Stomach (tissue), 9 donors: Measurements from ENCODE around the gene CELF4. TPM values are rescaled to one million over a fixed set of nuclear protein-coding genes. Genes with fewer than 3 reads are reported as not detected.
A peak's percentile ranks its signal among the peaks of the same experiment; 100 is the strongest.

ENCODE experiments used
- DNase-seq, 2 donors: peaks; one replicate each; pipeline versions ENCODE4 v3.0.0 to v3.0.0-alpha.2; 2013 to 2019
- H3K27ac ChIP-seq, 5 donors: fragments of 200-600 bp in 4 of 5; sonication (generic) in 4 of 5; one replicate each; pipeline ENCODE4 v1.5.1; 2013 to 2019; ENCODE audit warnings: mild to moderate bottlenecking in 1 of 5, moderate library complexity in 1 of 5
- H3K27me3 ChIP-seq, 3 donors: fragments of 200-600 bp; sonication (generic); one replicate each; pipeline ENCODE4 v1.5.1; 2017 to 2019; ENCODE audit warnings: mixed run types in 1 of 3
- H3K36me3 ChIP-seq, 4 donors: fragments of 200-600 bp; sonication (generic); 1 replicate in 3 of 4; 2 replicates in 1 of 4; pipeline ENCODE4 v1.5.1; 2016 to 2019
- H3K4me1 ChIP-seq, 4 donors: fragments of 200-600 bp; sonication (generic); one replicate each; pipeline ENCODE4 v1.5.1; 2016 to 2019
- H3K4me3 ChIP-seq, 4 donors: fragments of 200-600 bp; sonication (generic) in 3 of 4; one replicate each; pipeline ENCODE4 v1.5.1; 2016 to 2019; ENCODE audit warnings: mild to moderate bottlenecking in 1 of 4
- H3K9me3 ChIP-seq, 4 donors: fragments of 200-600 bp; sonication (generic); one replicate each; pipeline ENCODE4 v1.5.1; 2016 to 2019
- EP300 ChIP-seq: sonication (generic); formaldehyde crosslinking; IDR thresholded peaks from one replicate; pipeline ENCODE4 v1.6.1; 2017; ENCODE audit warnings: antibody characterized with exemption
- POLR2A ChIP-seq, 4 donors: fragments of 450-650 bp; IDR thresholded peaks; one replicate each; pipeline ENCODE4 v1.6.1; 2016; ENCODE audit warnings: antibody characterized with exemption in 4 of 4, control low read depth in 2 of 4, mild to moderate bottlenecking in 1 of 4, moderate library complexity in 1 of 4
- POLR2AphosphoS5 ChIP-seq, 3 donors: sonication (generic); formaldehyde crosslinking; IDR thresholded peaks; one replicate each; pipeline ENCODE4 v1.6.1; 2016; ENCODE audit warnings: antibody characterized with exemption in 3 of 3
- WGBS, 5 donors: extraction: QIAGEN DNeasy Blood & Tissue Kit in 3 of 5; methylation state at CpG; one replicate each; pipeline versions ENCODE4 v1.1.5 to v1.1.7; 2013 to 2018; 5-methylcytosine and 5-hydroxymethylcytosine counted together
- intact Hi-C: fragments of 100-400 bp; cut with DNase I; formaldehyde crosslinking; loops from one replicate; pipeline ENCODE4 v1.15.1; 2023; ENCODE audit warnings: low total_unique reads
- polyA plus RNA-seq, 3 donors: library from polyadenylated mRNA; stranded (reverse); fragments of 200-250 nt; gene quantifications; one replicate each; pipeline ENCODE4 v1.2.3, GENCODE V29; 2013
- total RNA-seq, 5 donors: library from RNA; depleted of rRNA; stranded (reverse); fragments of >200 nt; gene quantifications; one replicate each; pipeline versions ENCODE4 v1.1.0 to v1.2.3, GENCODE V29; 2014 to 2016
- TF ChIP-seq, protein P1 (sequence below), 7 experiments: fragments of 450-650 bp in 4 of 7; fragments of 200-600 bp in 3 of 7; sonication (generic) in 3 of 7; IDR thresholded peaks; one replicate each; pipeline ENCODE4 v1.5.1; 2016 to 2019; ENCODE audit warnings: antibody characterized with exemption in 7 of 7, control low read depth in 2 of 7, mild to moderate bottlenecking in 1 of 7
- donor health status: healthy with polysubstance abuse.
- donor health status: Bipolar disorder and iron deficiency.
- donor health status: healthy.

Gene CELF4
- total and polyA plus RNA-seq, 8 donors, result 0.93 to 2.4 (median 1.8) TPM; not detected in 2

DNA sequence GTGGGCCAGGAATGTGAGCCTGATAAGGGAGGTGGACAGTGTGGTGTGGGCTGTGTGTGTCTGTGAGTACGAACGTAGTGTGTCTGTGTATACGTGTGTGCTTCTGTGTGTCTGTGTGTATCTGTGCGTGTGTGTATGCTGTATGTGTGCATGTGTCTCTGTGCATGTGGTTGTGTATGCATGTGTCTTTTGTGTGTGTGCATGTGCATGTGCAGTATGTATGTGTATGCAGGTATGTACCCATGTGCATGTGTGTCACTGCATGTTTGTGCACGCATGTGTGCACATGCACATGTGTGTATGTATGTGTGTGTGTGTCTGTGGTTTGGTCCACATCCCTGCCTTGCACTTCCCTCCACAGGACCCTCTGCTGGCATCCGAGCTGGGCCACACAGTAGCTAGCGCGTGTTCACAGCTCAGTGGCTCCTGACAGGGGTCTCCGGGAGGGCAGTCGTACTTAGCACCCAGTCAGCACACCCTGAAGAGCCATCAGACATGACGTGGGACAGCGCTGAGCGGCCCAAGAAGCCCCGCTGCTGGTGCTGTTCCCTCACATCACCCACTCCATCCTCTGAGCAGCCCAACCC is 114.3 kb downstream of the CELF4 start:
- H3K27me3 ChIP-seq, result peaks cover 0 to 10% (median 0%) of the 10 kb centered on the region in 3 donors
- TF ChIP-seq POLR2A (IDR thresholded peaks at IDR 0.05), result no peak
- TF ChIP-seq, protein P1, sequence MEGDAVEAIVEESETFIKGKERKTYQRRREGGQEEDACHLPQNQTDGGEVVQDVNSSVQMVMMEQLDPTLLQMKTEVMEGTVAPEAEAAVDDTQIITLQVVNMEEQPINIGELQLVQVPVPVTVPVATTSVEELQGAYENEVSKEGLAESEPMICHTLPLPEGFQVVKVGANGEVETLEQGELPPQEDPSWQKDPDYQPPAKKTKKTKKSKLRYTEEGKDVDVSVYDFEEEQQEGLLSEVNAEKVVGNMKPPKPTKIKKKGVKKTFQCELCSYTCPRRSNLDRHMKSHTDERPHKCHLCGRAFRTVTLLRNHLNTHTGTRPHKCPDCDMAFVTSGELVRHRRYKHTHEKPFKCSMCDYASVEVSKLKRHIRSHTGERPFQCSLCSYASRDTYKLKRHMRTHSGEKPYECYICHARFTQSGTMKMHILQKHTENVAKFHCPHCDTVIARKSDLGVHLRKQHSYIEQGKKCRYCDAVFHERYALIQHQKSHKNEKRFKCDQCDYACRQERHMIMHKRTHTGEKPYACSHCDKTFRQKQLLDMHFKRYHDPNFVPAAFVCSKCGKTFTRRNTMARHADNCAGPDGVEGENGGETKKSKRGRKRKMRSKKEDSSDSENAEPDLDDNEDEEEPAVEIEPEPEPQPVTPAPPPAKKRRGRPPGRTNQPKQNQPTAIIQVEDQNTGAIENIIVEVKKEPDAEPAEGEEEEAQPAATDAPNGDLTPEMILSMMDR (IDR thresholded peaks at IDR 0.05), result no peak
- no peak for TF ChIP-seq POLR2AphosphoS5 (IDR thresholded peaks at IDR 0.05)
- no peak for TF ChIP-seq EP300
- 91 to 98% (median 95%) methylated on average over 13 to 14 of the region's 14 CpGs for WGBS, 5 donors
- intact Hi-C loops, result no loop called here
- DNase-seq, result no peak
- no peak overlapping the region for H3K4me3 ChIP-seq
- H3K9me3 ChIP-seq, result no peaks in the 10 kb centered on the region
- H3K36me3 ChIP-seq, result no peaks in the 10 kb centered on the region
- H3K27ac ChIP-seq, result no peak overlapping the region
- peaks cover 0 to 24% (median 13%) of the 10 kb centered on the region in 4 donors for H3K4me1 ChIP-seq

DNA sequence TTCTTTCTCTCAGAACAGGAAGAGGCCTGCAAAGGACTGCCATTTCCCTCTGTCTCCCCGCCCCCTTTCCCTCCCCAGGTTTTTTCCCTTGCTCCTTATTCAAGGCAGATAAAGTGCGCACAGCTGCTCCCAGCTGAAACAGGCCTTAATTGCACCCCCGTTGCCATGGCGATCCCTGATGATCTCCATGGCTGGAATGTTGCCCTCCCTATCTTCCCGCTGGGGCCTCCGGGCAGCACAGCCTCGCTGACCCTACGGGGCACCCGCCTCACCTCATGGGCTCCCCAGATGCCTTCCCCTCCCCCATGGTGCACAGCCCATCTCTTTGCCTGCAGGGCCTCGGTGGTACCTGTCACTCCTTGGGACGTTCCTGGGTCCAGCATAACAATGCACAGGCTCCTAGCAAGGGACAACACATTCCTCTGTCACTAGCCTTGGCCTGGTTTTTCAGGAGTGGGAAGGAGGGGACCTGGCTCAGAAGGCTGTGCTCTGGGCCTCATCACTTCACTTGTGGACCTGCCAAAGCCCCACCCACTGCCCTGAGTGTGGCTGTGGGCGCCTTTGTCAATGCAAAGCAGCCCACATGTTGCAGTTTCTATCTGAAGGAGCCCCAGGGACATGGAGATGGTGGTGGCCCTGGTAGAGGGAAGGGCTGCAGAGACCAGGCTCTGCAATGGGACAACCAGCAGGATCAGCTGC is 115.0 kb downstream of the CELF4 start:
- no peaks in the 10 kb centered on the region for H3K9me3 ChIP-seq
- intact Hi-C loops, result no loop called here
- H3K36me3 ChIP-seq, result no peaks in the 10 kb centered on the region
- H3K4me3 ChIP-seq, result no peak overlapping the region
- 30 to 45% (median 35%) methylated on average over 9 to 12 of the region's 12 CpGs for WGBS, 5 donors
- peak in 1 of 2 donors; percentile 91 for DNase-seq
- peaks cover 0 to 24% (median 13%) of the 10 kb centered on the region in 4 donors for H3K4me1 ChIP-seq
- no peak overlapping the region for H3K27ac ChIP-seq
- TF ChIP-seq POLR2AphosphoS5 (IDR thresholded peaks at IDR 0.05), result no peak
- peaks cover 0 to 10% (median 0%) of the 10 kb centered on the region in 3 donors for H3K27me3 ChIP-seq

DNA sequence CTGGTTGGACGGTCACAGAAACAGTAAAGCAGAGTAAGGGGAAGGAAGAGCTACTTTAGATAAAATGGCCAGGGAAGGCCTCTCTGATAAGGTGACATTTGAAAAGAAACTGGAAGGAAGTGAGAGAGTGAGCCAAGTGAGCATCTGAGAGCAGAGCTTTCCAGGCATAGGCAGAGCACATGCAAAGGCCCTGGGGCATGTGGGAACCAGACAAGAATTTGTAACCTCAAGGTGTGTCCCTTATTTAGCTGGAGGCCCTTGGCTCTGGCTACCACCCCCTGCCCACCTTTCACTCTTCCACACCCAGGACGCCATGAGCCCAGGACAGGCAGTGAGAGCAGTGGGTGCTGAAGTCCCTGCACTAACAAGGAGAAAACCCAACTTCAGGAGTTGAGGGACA is 116.0 kb downstream of the CELF4 start:
- Histone ChIP-seq H3K27ac (no peak overlapping the region), H3K4me3 (no peak overlapping the region), H3K4me1 (peaks cover 0 to 24% (median 13%) of the 10 kb centered on the region in 4 donors), H3K9me3 (no peaks in the 10 kb centered on the region), H3K36me3 (no peaks in the 10 kb centered on the region), H3K27me3 (peaks cover 0 to 13% (median 0%) of the 10 kb centered on the region in 3 donors)
- WGBS, 5 donors, result 52 to 81% (median 71%) methylated on average over 2 of the region's 2 CpGs
- DNase-seq, result no peak
- intact Hi-C loops, result no loop called here
- TF ChIP-seq, protein P1 (IDR thresholded peaks at IDR 0.05), result no peak
- TF ChIP-seq EP300, result no peak
- TF ChIP-seq POLR2A (IDR thresholded peaks at IDR 0.05), result no peak
- no peak for TF ChIP-seq POLR2AphosphoS5 (IDR thresholded peaks at IDR 0.05)

DNA sequence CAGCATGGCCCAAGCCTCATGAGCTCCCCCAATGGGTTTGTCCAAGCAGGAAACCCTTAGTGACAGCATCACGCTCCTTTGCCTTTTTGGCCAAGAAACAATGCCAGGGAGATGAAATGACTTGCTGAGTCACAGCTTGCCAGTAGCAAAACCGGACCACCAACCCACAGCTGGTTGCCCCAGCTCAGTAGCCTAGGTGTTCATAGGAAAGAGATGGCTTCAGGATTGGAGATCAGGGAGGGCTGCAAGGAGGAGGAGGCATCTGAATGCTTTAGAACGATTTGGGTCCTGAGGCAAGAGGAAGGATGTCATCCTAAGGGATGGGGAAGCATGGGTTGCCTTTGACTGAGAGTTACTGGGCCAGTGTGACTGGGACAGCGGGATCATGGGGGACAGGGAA is 116.7 kb downstream of the CELF4 start:
- Histone ChIP-seq H3K9me3 (no peaks in the 10 kb centered on the region), H3K27ac (no peak overlapping the region), H3K4me1 (peaks cover 0 to 24% (median 13%) of the 10 kb centered on the region in 4 donors), H3K36me3 (no peaks in the 10 kb centered on the region), H3K4me3 (no peak overlapping the region), H3K27me3 (peaks cover 0 to 20% (median 0%) of the 10 kb centered on the region in 3 donors)
- 82 to 88% (median 86%) methylated on average over 4 of the region's 4 CpGs for WGBS, 5 donors
- intact Hi-C loops, result no loop called here
- DNase-seq, result no peak
- TF ChIP-seq POLR2A (IDR thresholded peaks at IDR 0.05), result no peak
- TF ChIP-seq POLR2AphosphoS5 (IDR thresholded peaks at IDR 0.05), result no peak
- TF ChIP-seq EP300, result no peak
- TF ChIP-seq, protein P1 (IDR thresholded peaks at IDR 0.05), result no peak
